Stimulated activated CD8-positive, alpha-beta memory T cell treated with anti-CD3 and anti-CD28 coated beads, Interleukin-4, amount 100 ng/mL, for 4 hours (primary cell): ENCODE results near the gene CIAO3.

Experiments used
- DNase-seq, 2 donors: peaks; one replicate each; pipeline ENCODE4 v3.0.0-alpha.2; 2020; ENCODE audit warnings: low read depth in 2 of 2, low spot score in 1 of 2

CIAO3 gene

DNA sequence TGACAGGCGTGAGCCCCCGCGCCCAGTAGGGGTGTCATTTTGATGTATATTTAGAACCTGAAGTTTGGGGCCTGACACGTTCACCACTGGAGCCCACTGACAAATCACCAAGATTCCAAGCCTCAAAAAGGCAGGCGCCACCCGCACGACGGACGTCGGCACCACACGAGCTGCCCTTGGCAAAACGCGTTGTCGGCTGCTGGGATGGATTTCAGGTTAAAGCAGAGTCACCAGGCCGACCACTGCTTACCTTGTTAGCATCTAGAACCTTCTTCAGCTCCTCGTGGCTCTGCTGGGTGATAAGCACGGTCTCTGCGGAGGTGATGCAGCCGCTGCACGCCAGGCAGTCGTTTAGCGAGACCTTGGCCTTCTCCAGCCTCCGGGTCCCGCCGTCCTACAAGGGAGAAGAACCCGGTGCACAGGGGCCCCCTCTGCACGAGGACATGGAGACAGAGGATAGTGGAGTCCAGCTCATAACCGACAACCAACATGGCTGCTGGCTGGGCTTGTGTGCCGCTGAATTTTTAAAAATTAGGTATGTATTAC, 3.8 kb downstream of the CIAO3 start:
- no peak for DNase-seq

GRCh38 chr16:735982-736453, 4.8 kb downstream of the CIAO3 start:
- DNase-seq = no peak

GRCh38 chr16:734981-735881, 5.6 kb downstream of the CIAO3 start:
- DNase-seq = no peak

DNA sequence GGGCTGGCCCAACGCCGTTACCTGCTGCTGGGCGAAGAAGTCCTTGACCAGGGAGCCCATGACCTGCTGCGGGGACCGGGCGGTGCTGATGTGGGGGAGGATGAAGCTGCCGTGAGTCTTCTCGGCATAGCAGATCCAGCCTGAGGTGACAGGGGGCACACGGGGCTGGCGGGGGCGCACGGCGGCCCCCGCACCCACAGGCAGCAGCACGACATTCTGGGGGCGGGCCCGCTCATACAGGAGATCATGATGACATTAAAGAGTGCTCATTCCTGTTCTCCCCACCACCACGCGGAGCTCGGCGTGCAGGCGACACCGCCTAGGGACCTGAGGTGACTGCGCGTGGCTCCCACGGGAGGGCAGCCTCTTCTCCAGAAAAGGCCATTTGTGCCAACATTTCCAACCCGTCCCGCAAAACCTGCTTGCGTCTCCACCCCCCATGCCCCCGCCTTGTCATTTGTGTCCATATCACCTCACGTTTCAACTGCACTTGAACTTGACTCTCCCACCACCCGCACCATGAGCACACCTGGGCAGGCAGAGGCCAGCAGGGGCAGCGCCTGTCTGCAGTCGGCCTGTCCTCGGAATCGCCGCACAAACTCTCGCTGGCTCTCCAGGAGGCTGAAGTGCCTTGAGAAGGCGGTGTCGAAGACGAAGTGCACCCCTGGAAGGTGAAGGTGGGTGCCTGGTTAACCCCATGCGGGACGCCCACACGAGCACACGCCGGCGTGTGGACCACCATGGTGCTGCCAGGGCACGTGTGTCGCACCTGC, 6.4 kb downstream of the CIAO3 start:
- no peak for DNase-seq

GRCh38 chr16:733382-734207, 7.2 kb downstream of the CIAO3 start:
- no peak for DNase-seq

DNA sequence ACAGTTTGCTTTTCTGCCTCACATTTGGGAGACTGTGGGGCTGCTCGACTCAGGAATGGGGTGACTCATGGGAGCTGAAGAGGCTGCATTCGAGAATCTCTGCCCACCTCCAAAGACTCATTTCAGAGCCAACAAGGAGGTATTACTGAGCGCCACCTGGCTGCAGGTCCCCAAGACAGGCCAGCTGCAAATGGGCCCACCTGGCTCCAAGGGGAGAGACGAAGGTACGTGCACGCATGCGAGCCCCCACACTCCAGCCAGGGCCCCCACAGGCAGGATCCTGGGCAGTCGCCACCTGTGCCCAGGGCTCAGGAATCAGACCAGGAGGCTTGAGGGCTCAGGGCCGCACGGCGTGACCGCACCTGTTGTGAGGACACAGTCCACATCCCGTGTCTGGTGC, 7.9 kb downstream of the CIAO3 start:
- no peak for DNase-seq

- DNase-seq = no peak
Observed at GRCh38 chr16:732332-732731, 8.5 kb downstream of the CIAO3 start.

GRCh38 chr16:730666-731509, 9.9 kb downstream of the CIAO3 start:
- DNase-seq = no peak

- DNase-seq = no peak
Observed at GRCh38 chr16:729768-730665, 10.8 kb downstream of the CIAO3 start.

DNA sequence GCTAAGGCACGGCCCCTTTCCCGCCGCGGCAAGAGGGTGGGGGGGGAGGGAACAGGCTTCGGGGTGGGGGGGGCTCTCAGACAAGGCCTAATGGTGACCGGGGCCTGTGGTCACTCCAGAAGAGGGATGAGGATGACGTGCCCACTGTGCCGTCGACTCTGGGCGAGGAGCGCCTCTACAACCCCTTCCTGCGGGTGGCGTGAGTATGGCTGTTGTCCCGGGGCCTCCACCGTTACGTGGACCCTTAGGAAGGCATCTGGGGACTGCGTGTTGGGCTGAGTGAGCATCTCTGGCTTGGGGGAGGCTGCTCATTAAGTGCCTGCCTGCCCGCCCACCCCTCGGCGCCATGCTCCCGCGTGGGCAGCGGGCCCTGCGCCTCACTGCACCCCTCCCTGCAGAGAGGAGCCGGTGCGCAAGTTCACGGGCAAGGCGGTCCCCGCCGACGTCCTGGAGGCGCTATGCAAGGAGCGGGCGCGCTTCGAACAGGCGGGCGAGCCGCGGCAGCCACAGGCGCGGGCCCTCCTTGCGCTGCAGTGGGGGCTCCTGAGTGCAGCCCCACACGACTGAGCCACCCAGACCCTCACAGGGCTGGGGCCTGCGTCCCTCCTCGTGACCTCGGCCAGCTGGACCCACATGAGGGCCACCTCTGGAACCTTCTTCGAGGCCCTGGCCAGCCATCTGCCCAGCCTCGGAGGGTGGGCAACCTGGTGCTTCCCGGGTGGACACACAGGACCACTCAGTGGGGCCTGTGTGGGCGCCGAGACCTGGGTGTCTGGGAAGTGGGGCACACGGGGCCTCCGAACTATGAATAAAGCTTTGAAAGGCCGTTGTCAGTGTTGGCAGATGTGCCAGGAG, 11.7 kb downstream of the CIAO3 start:
- no peak for DNase-seq

- DNase-seq = peak in 1 of 2 donors; percentile 42
Observed at GRCh38 chr16:728131-728889, 12.5 kb downstream of the CIAO3 start.

GRCh38 chr16:727291-727977, 13.4 kb downstream of the CIAO3 start:
- DNase-seq = no peak

GRCh38 chr16:726438-727290, 14.1 kb downstream of the CIAO3 start, which contains the start of the genes CCDC78 and HAGHL:
Gene CCDC78, minus strand, starts transcription at chr16:726443. Its CDS starts 76 bp downstream, at chr16:726367.
Gene HAGHL, plus strand, starts transcription at chr16:727106. Its CDS starts 404 bp downstream, at chr16:727510.
- peak in 1 of 2 donors; percentile 46 for DNase-seq

GRCh38 chr16:726188-726437, 14.7 kb downstream of the CIAO3 start:
- no peak for DNase-seq

DNA sequence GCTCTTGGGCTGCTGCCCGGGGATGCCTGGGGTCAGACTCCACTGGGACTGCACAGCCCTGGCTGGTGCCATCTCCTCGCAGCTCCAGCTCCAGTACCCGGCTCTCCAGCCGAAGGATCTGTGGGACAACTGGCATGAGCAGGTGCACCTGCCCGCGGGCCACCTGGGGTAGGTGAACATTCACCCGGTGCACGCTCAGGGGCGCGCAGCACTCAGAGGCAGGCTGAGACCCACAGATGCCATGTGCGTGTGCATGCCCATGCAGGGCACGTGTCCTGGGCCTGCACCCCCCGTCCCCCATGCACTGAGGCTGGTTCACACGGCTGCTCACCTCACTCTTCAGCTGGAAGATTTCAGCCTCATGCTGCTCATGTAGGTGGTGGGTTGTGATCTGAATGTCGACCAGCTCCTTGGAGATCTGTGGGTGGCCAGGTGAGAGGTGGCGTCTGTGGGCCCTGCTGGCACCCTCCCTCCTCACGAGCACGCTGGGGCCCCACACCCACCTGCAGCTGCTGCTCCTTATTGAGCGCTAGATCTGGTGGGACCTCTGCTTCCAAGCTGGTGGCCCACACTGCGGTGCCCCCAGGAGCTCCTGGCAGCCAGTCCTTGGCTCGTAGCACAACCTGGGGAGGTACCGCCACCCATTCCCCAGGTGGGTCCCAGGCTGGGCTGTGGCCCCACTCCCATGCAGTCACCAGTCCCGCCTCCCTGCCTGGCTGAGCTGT, 15.2 kb downstream of the CIAO3 start:
- DNase-seq = no peak
